ENCODE data around the gene TUBG1. TPM values are rescaled to one million over a fixed set of nuclear protein-coding genes. Genes with fewer than 3 reads are reported as not detected.

TUBG1 gene
- total and polyA plus RNA-seq, 9 of the 15 experiments (the other 6 are each of a cell fraction or from before 2014, with no cell fraction given): 33.1 to 147 (median 66.0) TPM

GRCh38 chr17:42566215-42566882 is 43.1 kb upstream of the TUBG1 start (continued):
- TF ChIP-seq ZBTB43 (CRISPR knock-in tag; IDR thresholded peaks at IDR 0.05): no peak
- no peak for TF ChIP-seq ZNF143 (CRISPR knock-in tag; IDR thresholded peaks at IDR 0.05)
- TF ChIP-seq DEAF1 (CRISPR knock-in tag; IDR thresholded peaks at IDR 0.05): no peak
- no peak for TF ChIP-seq SAFB2 (IDR thresholded peaks at IDR 0.05; ENCODE audit: borderline replicate concordance, low read depth, low read length, severe bottlenecking)
- no peak for TF ChIP-seq KLF6 (CRISPR knock-in tag; IDR thresholded peaks at IDR 0.05; ENCODE audit: borderline replicate concordance)
- TF ChIP-seq ZNF274 (IDR thresholded peaks at IDR 0.05; ENCODE audit: borderline replicate concordance, low read depth, low read length): no peak
- no peak for TF ChIP-seq NR0B1 (IDR thresholded peaks at IDR 0.05; ENCODE audit: partially characterized antibody)
- peak in 1 of 2 experiments; percentile 75; a peak in 1 of 4 replicates for TF ChIP-seq ZNF639 (CRISPR knock-in tag; conservative IDR thresholded peaks at IDR 0.05 in 1 of 2, IDR thresholded peaks at IDR 0.05 in 1 of 2)
- no peak for TF ChIP-seq E2F1 (CRISPR knock-in tag; IDR thresholded peaks at IDR 0.05)
- no peak for TF ChIP-seq HDGF (IDR thresholded peaks at IDR 0.05)
- peak; percentile 8 for TF ChIP-seq PCBP1 (IDR thresholded peaks at IDR 0.05; ENCODE audit: low read depth, low read length, poor library complexity, severe bottlenecking)
- no peak for TF ChIP-seq MTF1 (CRISPR knock-in tag; IDR thresholded peaks at IDR 0.05; ENCODE audit: borderline replicate concordance)
- no peak for TF ChIP-seq TRIM24 (IDR thresholded peaks at IDR 0.05)
- TF ChIP-seq TARDBP (IDR thresholded peaks at IDR 0.05): no peak
- TF ChIP-seq ESRRA (IDR thresholded peaks at IDR 0.05; ENCODE audit: borderline replicate concordance, low read depth): no peak
- no peak for TF ChIP-seq TAL1 (IDR thresholded peaks at IDR 0.05)
- no peak for TF ChIP-seq TAF9B (IDR thresholded peaks at IDR 0.05; ENCODE audit: partially characterized antibody)
- no peak for TF ChIP-seq NEUROD1 (IDR thresholded peaks at IDR 0.05; ENCODE audit: borderline replicate concordance, low read depth, low read length, partially characterized antibody)
- peak; percentile 65; the same call in 1 of the 2 replicates for TF ChIP-seq NFXL1 (CRISPR knock-in tag; IDR thresholded peaks at IDR 0.05)
- TF ChIP-seq HOXB6 (CRISPR knock-in tag; IDR thresholded peaks at IDR 0.05; ENCODE audit: borderline replicate concordance): no peak
- no peak for TF ChIP-seq TCF15 (CRISPR knock-in tag; IDR thresholded peaks at IDR 0.05)
